Neural progenitor cell (in vitro differentiated cells): ENCODE measurements around the gene DGLUCY. TPM values are rescaled to one million over a fixed set of nuclear protein-coding genes. Genes with fewer than 3 reads are reported as not detected.
A peak's percentile ranks its signal among the peaks of the same experiment; 100 is the strongest.

Experiments
- DNase-seq: peaks from one replicate; pipeline ENCODE4 v3.0.0-alpha.2; 2016; ENCODE audit warnings: low spot score
- H2AFZ ChIP-seq: fragments of 200-600 bp; sonication (generic); replicated peaks from 2 replicates; pipeline ENCODE4 v1.6.1; 2016; ENCODE audit warnings: antibody characterized with exemption
- H3F3A ChIP-seq: fragments of 200-600 bp; sonication (generic); 2 replicates; pipeline ENCODE4 v1.6.1; 2016; ENCODE audit warnings: antibody characterized with exemption, low read depth
- H3K27ac ChIP-seq: fragments of 200-600 bp; sonication (generic); 2 replicates; pipeline ENCODE4 v1.5.1; 2016; ENCODE audit warnings: mild to moderate bottlenecking
- H3K27me3 ChIP-seq: fragments of 200-600 bp; sonication (generic); 2 replicates; pipeline ENCODE4 v1.6.1; 2016; ENCODE audit warnings: mild to moderate bottlenecking, moderate library complexity
- H3K36me3 ChIP-seq: fragments of 200-600 bp; sonication (generic); 2 replicates; pipeline ENCODE4 v1.5.1; 2016
- H3K4me1 ChIP-seq: fragments of 200-600 bp; sonication (generic); 2 replicates; pipeline ENCODE4 v1.6.1; 2016; ENCODE audit warnings: mixed run types
- H3K4me2 ChIP-seq: fragments of 200-600 bp; sonication (generic); 2 replicates; pipeline ENCODE4 v1.6.1; 2016
- H3K4me3 ChIP-seq: fragments of 200-600 bp; sonication (generic); 2 replicates; pipeline ENCODE4 v1.5.1; 2016
- H3K79me2 ChIP-seq: fragments of 200-600 bp; sonication (generic); 2 replicates; pipeline ENCODE4 v1.6.1; 2016; ENCODE audit warnings: low read depth
- H3K9ac ChIP-seq: fragments of 200-600 bp; sonication (generic); 2 replicates; pipeline ENCODE4 v1.6.1; 2016
- H3K9me3 ChIP-seq: fragments of 200-600 bp; sonication (generic); 2 replicates; pipeline ENCODE4 v1.5.1; 2016; ENCODE audit warnings: low read depth
- H4K20me1 ChIP-seq: fragments of 200-600 bp; sonication (generic); 2 replicates; pipeline ENCODE4 v1.6.1; 2016; ENCODE audit warnings: low read depth
- H3K27ac Mint-ChIP-seq: 3 replicates; pipeline ENCODE4 v1.8.0; 2021; ENCODE audit warnings: mixed read lengths
- H3K27me3 Mint-ChIP-seq: 2 replicates; pipeline ENCODE4 v1.8.0; 2022; ENCODE audit warnings: low read depth, mild to moderate bottlenecking, inconsistent platforms, moderate library complexity, mixed read lengths; ENCODE audit not compliant: insufficient read depth
- H3K36me3 Mint-ChIP-seq: 3 replicates; pipeline ENCODE4 v1.8.0; 2021; ENCODE audit warnings: mixed read lengths
- H3K4me1 Mint-ChIP-seq: 3 replicates; pipeline ENCODE4 v1.8.0; 2021; ENCODE audit warnings: mixed read lengths
- H3K4me3 Mint-ChIP-seq: 3 replicates; pipeline ENCODE4 v1.8.0; 2021; ENCODE audit warnings: mild to moderate bottlenecking, moderate library complexity, mixed read lengths
- H3K9me3 Mint-ChIP-seq: 3 replicates; pipeline ENCODE4 v1.8.0; 2020; ENCODE audit warnings: mixed read lengths
- CTCF ChIP-seq: fragments of 200-600 bp; sonication (generic); IDR thresholded peaks from 2 replicates; pipeline ENCODE4 v1.5.1; 2017; ENCODE audit warnings: antibody characterized with exemption, mild to moderate bottlenecking
- EZH2 ChIP-seq: fragments of 200-600 bp; sonication (generic); IDR thresholded peaks from 2 replicates; pipeline ENCODE4 v1.6.1; 2017; ENCODE audit warnings: antibody characterized with exemption, mild to moderate bottlenecking, moderate library complexity
- EZH2phosphoT487 ChIP-seq: fragments of 200-600 bp; sonication (generic); IDR thresholded peaks from 2 replicates; pipeline ENCODE4 v1.6.1; 2017; ENCODE audit warnings: antibody characterized with exemption
- small RNA-seq: library from RNA; depleted of rRNA; stranded (forward); fragments of <200 nt; gene quantifications from one replicate; pipeline ENCODE3, GENCODE V24; 2015
- total RNA-seq: library from RNA; depleted of rRNA; stranded (reverse); fragments of >200 nt; gene quantifications from 2 replicates; pipeline ENCODE4 v1.2.3, GENCODE V29; 2015; ENCODE audit warnings: low replicate concordance

The DGLUCY gene
- total RNA-seq, 1 donor from 2014 or later: 17.0 TPM

- Histone ChIP-seq H4K20me1 (no peaks in the 10 kb centered on the region), H3K4me3 (no peak overlapping the region), H3F3A (no peaks in the 10 kb centered on the region), H3K36me3 (no peaks in the 10 kb centered on the region), H2AFZ (no peak overlapping the region), H3K79me2 (no peaks in the 10 kb centered on the region), H3K27me3 (no peaks in the 10 kb centered on the region), H3K9me3 (no peaks in the 10 kb centered on the region), H3K4me1 (no peaks in the 10 kb centered on the region), H3K4me2 (no peak overlapping the region), H3K9ac (no peak overlapping the region), H3K27ac (no peak overlapping the region)
- no peak overlapping the region for H3K27ac Mint-ChIP-seq
- no peak for TF ChIP-seq EZH2
- TF ChIP-seq CTCF: no peak
- no peak for TF ChIP-seq EZH2phosphoT487
- H3K36me3 Mint-ChIP-seq: peaks cover 12% of the 10 kb centered on the region
- DNase-seq: no peak
- H3K9me3 Mint-ChIP-seq: no peaks in the 10 kb centered on the region
- no peak overlapping the region for H3K4me3 Mint-ChIP-seq
- peaks cover 12% of the 10 kb centered on the region for H3K4me1 Mint-ChIP-seq
- no peaks in the 10 kb centered on the region for H3K27me3 Mint-ChIP-seq
Measured at GRCh38 chr14:91273273-91273884, 159.5 kb downstream of the DGLUCY start.

- H3K9ac ChIP-seq: no peak overlapping the region
- no peak overlapping the region for H3K27ac ChIP-seq
- Mint-ChIP-seq H3K27me3 (no peaks in the 10 kb centered on the region), H3K9me3 (no peaks in the 10 kb centered on the region), H3K4me3 (no peak overlapping the region), H3K27ac (no peak overlapping the region), H3K36me3 (peaks cover 12% of the 10 kb centered on the region), H3K4me1 (peaks cover 12% of the 10 kb centered on the region)
- TF ChIP-seq EZH2 (no peak), EZH2phosphoT487 (no peak), CTCF (no peak)
- H3K79me2 ChIP-seq: no peaks in the 10 kb centered on the region
- no peak overlapping the region for H2AFZ ChIP-seq
- no peaks in the 10 kb centered on the region for H4K20me1 ChIP-seq
- no peaks in the 10 kb centered on the region for H3K9me3 ChIP-seq
- no peaks in the 10 kb centered on the region for H3K27me3 ChIP-seq
- no peak overlapping the region for H3K4me2 ChIP-seq
- DNase-seq: no peak
- no peak overlapping the region for H3K4me3 ChIP-seq
- no peaks in the 10 kb centered on the region for H3K4me1 ChIP-seq
- H3F3A ChIP-seq: no peaks in the 10 kb centered on the region
- no peaks in the 10 kb centered on the region for H3K36me3 ChIP-seq
Measured at GRCh38 chr14:91273885-91274273, 160.0 kb downstream of the DGLUCY start.

- no peak overlapping the region for H3K4me2 ChIP-seq
- Mint-ChIP-seq H3K9me3 (no peaks in the 10 kb centered on the region), H3K4me3 (no peak overlapping the region), H3K27ac (peak overlapping the region; percentile 54), H3K4me1 (peaks cover 5% of the 10 kb centered on the region), H3K27me3 (no peaks in the 10 kb centered on the region), H3K36me3 (peaks cover 12% of the 10 kb centered on the region)
- no peak for DNase-seq
- no peaks in the 10 kb centered on the region for H3K79me2 ChIP-seq
- no peak for TF ChIP-seq EZH2phosphoT487
- no peak for TF ChIP-seq CTCF
- no peak for TF ChIP-seq EZH2
- no peaks in the 10 kb centered on the region for H3K9me3 ChIP-seq
- no peak overlapping the region for H3K9ac ChIP-seq
- H3K27me3 ChIP-seq: no peaks in the 10 kb centered on the region
- no peaks in the 10 kb centered on the region for H3F3A ChIP-seq
- no peak overlapping the region for H3K27ac ChIP-seq
- no peaks in the 10 kb centered on the region for H3K36me3 ChIP-seq
- no peak overlapping the region for H3K4me3 ChIP-seq
- H4K20me1 ChIP-seq: no peaks in the 10 kb centered on the region
- H3K4me1 ChIP-seq: no peaks in the 10 kb centered on the region
- H2AFZ ChIP-seq: no peak overlapping the region
Measured at GRCh38 chr14:91274796-91275195, 160.9 kb downstream of the DGLUCY start.

Small RNAs within 50 kb of the gene (small RNA-seq; reads per million reads assigned to genes)
- not detected for gene RNU7-30P
- gene SNORA11B: 0.95 reads per million, percentile 77 among the genes with 10 or more reads in this experiment

Other genes starting within 250 kb of the DGLUCY start
- gene RPS6KA5, start 53.4 kb upstream of the DGLUCY start, total RNA-seq: 6.1 and 8.3 TPM in 2 replicates
- gene GPR68, start 130.6 kb downstream of the DGLUCY start, total RNA-seq: 0.84 TPM in 1 of 2 replicates, not detected in the other